BJ (cell line): Measurements from ENCODE around the gene CTDSPL. TPM values are rescaled to one million over a fixed set of nuclear protein-coding genes. Genes with fewer than 3 reads are reported as not detected.

Source experiments
- CTCF ChIA-PET: fragments of 350-600 bp; formaldehyde crosslinking; extraction: SDS; loops from one replicate; lab custom pipeline; 2021; ENCODE audit warnings: antibody characterized with exemption, inconsistent platforms; lab: Yijun Ruan, JAX
- POLR2A ChIA-PET: fragments of 300-600 bp; sonication (Branson Sonifier 250); formaldehyde crosslinking; extraction: SDS; loops from one replicate; lab custom pipeline; 2021; ENCODE audit warnings: antibody characterized with exemption; lab: Charles Lee
- DNase-seq: peaks from one replicate; pipeline ENCODE4 v3.0.0-alpha.2; 2011; ENCODE audit warnings: low read depth
- H3K27me3 ChIP-seq: 2 replicates; pipeline ENCODE4 v1.6.0; 2011; ENCODE audit warnings: low read length; ENCODE audit not compliant: control insufficient read depth, insufficient read depth
- H3K36me3 ChIP-seq: 2 replicates; pipeline ENCODE4 v1.5.1; 2011; ENCODE audit warnings: low read length; ENCODE audit not compliant: control insufficient read depth, insufficient read depth
- H3K4me3 ChIP-seq: 2 replicates; pipeline ENCODE4 v1.5.1; 2011; ENCODE audit warnings: low read depth, mild to moderate bottlenecking, control low read depth, low read length
- polyA plus RNA-seq: library from polyadenylated mRNA; depleted of rRNA; stranded (reverse); fragments of >200 nt; gene quantifications from 2 replicates; pipeline ENCODE4 v1.2.3, GENCODE V29; 2011
- TF ChIP-seq, protein P1 (sequence below): IDR thresholded peaks from 2 replicates; pipeline ENCODE4 v1.5.1; 2011; ENCODE audit warnings: low read depth, mild to moderate bottlenecking, control low read depth, inconsistent platforms, low read length, moderate library complexity; ENCODE audit not compliant: insufficient read depth

CTDSPL gene
- polyA plus RNA-seq, 1 experiment, result 45.2 TPM

DNA sequence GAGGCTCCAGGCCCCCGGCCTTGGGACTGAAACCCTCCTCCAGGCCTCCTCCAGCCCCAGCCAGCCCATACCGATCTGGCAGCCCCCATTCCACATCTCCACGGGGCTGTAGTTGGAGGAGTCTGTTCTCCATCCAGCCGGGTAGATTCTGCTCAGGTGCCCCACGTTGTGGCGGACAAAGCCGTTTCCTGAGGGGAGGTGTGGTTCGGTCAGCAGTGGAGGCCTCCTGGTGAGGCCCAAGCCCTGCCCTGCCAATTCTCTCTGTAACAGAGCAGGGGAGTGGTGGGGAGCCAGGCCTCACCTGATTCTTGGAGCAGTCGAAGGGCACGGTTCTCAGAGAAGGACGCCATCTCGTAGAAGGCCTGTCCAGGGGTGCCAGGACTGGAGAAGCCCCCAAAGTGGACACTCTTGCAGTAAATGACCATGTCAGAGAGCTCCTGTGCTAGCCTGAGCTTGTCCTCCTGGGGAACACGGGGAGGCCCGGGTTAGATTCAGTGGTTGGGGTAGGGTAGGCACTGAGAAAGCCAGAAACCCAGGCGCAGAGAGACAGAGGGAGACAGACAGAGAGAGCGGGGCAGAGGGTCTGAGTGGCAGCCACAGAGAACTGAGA lies 147.4 kb downstream of the CTDSPL start:
- TF ChIP-seq, protein P1, sequence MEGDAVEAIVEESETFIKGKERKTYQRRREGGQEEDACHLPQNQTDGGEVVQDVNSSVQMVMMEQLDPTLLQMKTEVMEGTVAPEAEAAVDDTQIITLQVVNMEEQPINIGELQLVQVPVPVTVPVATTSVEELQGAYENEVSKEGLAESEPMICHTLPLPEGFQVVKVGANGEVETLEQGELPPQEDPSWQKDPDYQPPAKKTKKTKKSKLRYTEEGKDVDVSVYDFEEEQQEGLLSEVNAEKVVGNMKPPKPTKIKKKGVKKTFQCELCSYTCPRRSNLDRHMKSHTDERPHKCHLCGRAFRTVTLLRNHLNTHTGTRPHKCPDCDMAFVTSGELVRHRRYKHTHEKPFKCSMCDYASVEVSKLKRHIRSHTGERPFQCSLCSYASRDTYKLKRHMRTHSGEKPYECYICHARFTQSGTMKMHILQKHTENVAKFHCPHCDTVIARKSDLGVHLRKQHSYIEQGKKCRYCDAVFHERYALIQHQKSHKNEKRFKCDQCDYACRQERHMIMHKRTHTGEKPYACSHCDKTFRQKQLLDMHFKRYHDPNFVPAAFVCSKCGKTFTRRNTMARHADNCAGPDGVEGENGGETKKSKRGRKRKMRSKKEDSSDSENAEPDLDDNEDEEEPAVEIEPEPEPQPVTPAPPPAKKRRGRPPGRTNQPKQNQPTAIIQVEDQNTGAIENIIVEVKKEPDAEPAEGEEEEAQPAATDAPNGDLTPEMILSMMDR, result no peak
- POLR2A ChIA-PET, result no interaction called here
- Histone ChIP-seq H3K27me3 (no peaks in the 10 kb centered on the region), H3K36me3 (peaks cover 4% of the 10 kb centered on the region), H3K4me3 (no peak overlapping the region)
- CTCF ChIA-PET, result interaction anchor here (0.6 kb wide), 1 partner anchor 154 kb away, joined by 3 read pairs; no protein-coding TSS in a partner anchor
- DNase-seq, result no peak

DNA sequence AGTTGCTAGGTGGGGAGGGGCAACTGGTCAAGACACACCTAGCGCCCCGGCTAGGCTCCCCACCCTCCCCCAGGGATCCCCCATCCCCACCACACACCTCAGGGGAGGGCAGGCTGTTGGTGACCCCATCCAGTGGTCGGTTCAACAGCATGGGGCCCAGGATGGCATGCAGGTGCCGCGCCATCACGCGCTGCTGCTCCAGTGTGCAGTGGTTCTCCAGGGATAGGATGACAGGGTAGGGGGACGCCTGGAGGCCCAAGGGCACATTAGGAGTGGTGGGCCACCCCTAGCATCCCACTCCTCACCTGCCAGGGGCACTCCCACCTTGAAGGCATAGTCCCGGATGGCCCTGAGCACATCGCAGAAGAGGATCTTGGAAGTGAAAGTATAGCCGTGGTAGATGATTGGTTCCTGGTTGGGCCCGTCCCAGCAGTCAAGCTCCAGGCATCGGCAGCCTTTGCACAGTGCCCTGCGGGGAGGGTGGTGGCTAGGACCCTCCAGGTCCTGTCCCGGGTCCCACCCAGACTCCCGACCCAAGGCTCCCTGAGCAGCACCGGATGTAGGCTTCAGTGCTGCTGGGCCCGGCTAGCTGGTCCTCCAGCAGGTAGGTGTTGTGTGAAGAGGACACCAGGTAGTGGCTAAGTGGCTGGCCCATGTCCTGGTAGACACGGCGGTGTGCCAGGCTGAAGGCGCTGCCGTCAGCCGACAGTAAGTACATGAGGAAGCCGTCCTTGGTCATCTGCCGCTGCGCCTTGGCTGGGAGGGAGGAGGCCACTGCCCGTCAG lies 148.3 kb downstream of the CTDSPL start:
- ChIA-PET POLR2A (no interaction called here), CTCF (interaction anchor here (0.6 kb wide), 1 partner anchor 155 kb away, joined by 3 read pairs; no protein-coding TSS in a partner anchor)
- DNase-seq, result no peak
- H3K4me3 ChIP-seq, result no peak overlapping the region
- peaks cover 4% of the 10 kb centered on the region for H3K36me3 ChIP-seq
- no peaks in the 10 kb centered on the region for H3K27me3 ChIP-seq
- TF ChIP-seq, protein P1, result no peak

DNA sequence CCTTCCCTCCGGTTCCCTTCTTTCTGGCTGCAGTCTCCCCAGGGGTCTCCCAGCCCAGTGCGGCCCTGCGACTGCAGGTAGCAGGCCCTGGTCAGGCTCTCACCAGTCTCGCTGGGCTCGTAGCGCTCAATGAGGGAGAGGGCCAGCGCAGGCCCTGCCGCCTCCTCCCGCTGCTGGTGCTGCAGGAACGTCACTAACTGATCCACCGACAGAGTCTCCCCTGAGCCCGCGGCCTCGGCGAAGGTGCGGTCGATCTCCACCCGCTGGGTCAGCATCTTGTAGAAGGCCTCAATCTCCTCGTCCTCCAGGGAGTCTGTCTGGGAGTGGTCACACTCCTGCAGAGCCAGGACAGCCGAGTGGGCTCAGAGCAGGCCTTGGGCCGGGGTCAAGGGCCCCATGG lies 149.4 kb downstream of the CTDSPL start:
- H3K27me3 ChIP-seq, result no peaks in the 10 kb centered on the region
- H3K4me3 ChIP-seq, result no peak overlapping the region
- CTCF ChIA-PET, result no interaction called here
- DNase-seq, result no peak
- TF ChIP-seq, protein P1, result no peak
- H3K36me3 ChIP-seq, result peaks cover 2% of the 10 kb centered on the region
- POLR2A ChIA-PET, result no interaction called here

DNA sequence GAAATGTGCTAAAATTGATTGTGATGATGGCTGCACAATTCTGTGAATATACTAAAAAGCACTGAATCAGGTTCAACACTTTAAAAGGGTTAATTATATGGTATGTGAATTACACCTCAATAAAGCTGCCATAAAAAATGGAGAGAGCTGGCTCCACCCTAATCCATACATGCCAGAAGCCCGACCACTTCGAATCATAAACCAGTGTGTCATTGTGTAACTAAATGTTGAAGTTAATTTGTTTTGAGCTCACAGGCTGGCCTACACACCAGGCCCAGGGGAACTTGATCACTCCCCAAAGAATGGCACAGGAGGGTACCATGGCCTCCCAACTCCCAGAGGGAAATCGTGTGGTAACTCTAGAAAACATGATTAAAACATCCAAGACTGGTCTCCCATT lies 153.8 kb downstream of the CTDSPL start:
- TF ChIP-seq, protein P1, result no peak
- ChIA-PET CTCF (no interaction called here), POLR2A (no interaction called here)
- Histone ChIP-seq H3K36me3 (peaks cover 9% of the 10 kb centered on the region), H3K27me3 (no peaks in the 10 kb centered on the region), H3K4me3 (no peak overlapping the region)
- no peak for DNase-seq

DNA sequence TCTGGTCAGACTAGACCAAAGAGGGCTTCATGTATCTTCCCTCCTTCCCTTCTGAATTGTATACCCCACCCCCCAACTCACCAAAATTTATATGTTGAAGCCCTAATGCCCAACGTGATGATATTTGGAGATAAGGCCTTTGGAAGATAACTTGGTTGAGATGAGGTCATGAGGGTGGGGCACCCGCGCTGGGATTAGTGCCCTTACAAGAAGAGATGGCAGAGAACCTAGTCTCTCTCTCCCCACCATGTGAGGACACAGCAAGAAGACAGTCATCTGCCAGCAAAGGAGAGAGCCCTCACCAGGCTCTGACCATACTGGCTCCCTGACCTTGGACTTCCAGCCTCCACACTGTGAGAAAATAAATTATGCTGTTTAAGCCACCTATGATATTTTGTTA lies 154.3 kb downstream of the CTDSPL start:
- no peak for DNase-seq
- H3K27me3 ChIP-seq, result no peaks in the 10 kb centered on the region
- TF ChIP-seq, protein P1, result no peak
- H3K36me3 ChIP-seq, result peaks cover 9% of the 10 kb centered on the region
- CTCF ChIA-PET, result interaction anchor here (1.8 kb wide), 1 partner anchor 13 kb away, joined by 5 read pairs; no protein-coding TSS in a partner anchor
- POLR2A ChIA-PET, result no interaction called here
- H3K4me3 ChIP-seq, result no peak overlapping the region
